Vagina (tissue), 2 donors: Measurements from ENCODE around the gene LRFN5. TPM values are rescaled to one million over a fixed set of nuclear protein-coding genes. Genes with fewer than 3 reads are reported as not detected.

ENCODE experiments used
- DNase-seq, 2 donors: peaks; one replicate each; pipeline ENCODE4 v3.0.0-alpha.2; 2017; ENCODE audit errors: extremely low spot score in 2 of 2
- H3K27ac ChIP-seq: fragments of 200-600 bp; sonication (generic); one replicate; pipeline ENCODE4 v1.5.1; 2019
- H3K27me3 ChIP-seq: fragments of 200-600 bp; sonication (generic); one replicate; pipeline ENCODE4 v1.5.1; 2019
- H3K36me3 ChIP-seq, 2 donors: fragments of 200-600 bp; sonication (generic); one replicate each; pipeline ENCODE4 v1.5.1; 2017 to 2019
- H3K4me1 ChIP-seq: fragments of 200-600 bp; sonication (generic); one replicate; pipeline ENCODE4 v1.5.1; 2019
- H3K4me3 ChIP-seq, 2 donors: fragments of 200-600 bp; sonication (generic); 1 replicate in 1 of 2; 2 replicates in 1 of 2; pipeline ENCODE4 v1.5.1; 2016 to 2019
- H3K9me3 ChIP-seq: fragments of 200-600 bp; sonication (generic); one replicate; pipeline ENCODE4 v1.5.1; 2019
- CTCF ChIP-seq, 3 experiments: fragments of 450-650 bp in 2 of 3; fragments of 200-600 bp in 1 of 3; sonication (generic) in 1 of 3; IDR thresholded peaks; one replicate each; pipeline ENCODE4 v1.5.1; 2017 to 2019; ENCODE audit warnings: antibody characterized with exemption in 3 of 3, mild to moderate bottlenecking in 2 of 3, moderate library complexity in 2 of 3
- POLR2A ChIP-seq, 2 donors: fragments of 450-650 bp; IDR thresholded peaks; one replicate each; pipeline ENCODE4 v1.6.1; 2017; ENCODE audit warnings: antibody characterized with exemption in 2 of 2, mild to moderate bottlenecking in 2 of 2, moderate library complexity in 2 of 2
- POLR2AphosphoS5 ChIP-seq, 2 donors: sonication (generic); formaldehyde crosslinking; IDR thresholded peaks; one replicate each; pipeline ENCODE4 v1.9.0; 2017; ENCODE audit warnings: antibody characterized with exemption in 2 of 2, mild to moderate bottlenecking in 2 of 2, low read depth in 1 of 2; ENCODE audit not compliant: insufficient read depth in 1 of 2
- intact Hi-C: fragments of 100-400 bp; cut with DNase I; formaldehyde crosslinking; loops from one replicate; pipeline ENCODE4 v1.15.1; 2023
- total RNA-seq: library from RNA; depleted of rRNA; stranded (reverse); fragments of >200 nt; gene quantifications from one replicate; pipeline ENCODE4 v1.2.3, GENCODE V29; 2016

Gene LRFN5
- total RNA-seq, 1 donor from 2014 or later, result 197 TPM

- no peak for TF ChIP-seq CTCF (IDR thresholded peaks at IDR 0.05)
- no peak for TF ChIP-seq POLR2AphosphoS5 (IDR thresholded peaks at IDR 0.05; ENCODE audit: insufficient read depth in 1 of 2, low read depth in 1 of 2)
- no peak for TF ChIP-seq POLR2A (IDR thresholded peaks at IDR 0.05)
- intact Hi-C loops, result no loop called here
- H3K27me3 ChIP-seq, result no peaks in the 10 kb centered on the region
- H3K4me1 ChIP-seq, result no peaks in the 10 kb centered on the region
- H3K4me3 ChIP-seq, result no peak overlapping the region
- no peak for DNase-seq
- H3K36me3 ChIP-seq, result no peaks in the 10 kb centered on the region
- H3K27ac ChIP-seq, result no peak overlapping the region
- H3K9me3 ChIP-seq, result no peaks in the 10 kb centered on the region
Observed at GRCh38 chr14:41623736-41624135, 17.1 kb downstream of the LRFN5 start.

- no peak for DNase-seq
- H3K27me3 ChIP-seq, result no peaks in the 10 kb centered on the region
- H3K27ac ChIP-seq, result no peak overlapping the region
- no peaks in the 10 kb centered on the region for H3K9me3 ChIP-seq
- TF ChIP-seq POLR2AphosphoS5 (IDR thresholded peaks at IDR 0.05; ENCODE audit: insufficient read depth in 1 of 2, low read depth in 1 of 2), result no peak
- no peak for TF ChIP-seq POLR2A (IDR thresholded peaks at IDR 0.05)
- no peak for TF ChIP-seq CTCF (IDR thresholded peaks at IDR 0.05)
- H3K4me3 ChIP-seq, result no peak overlapping the region
- H3K36me3 ChIP-seq, result no peaks in the 10 kb centered on the region
- no peaks in the 10 kb centered on the region for H3K4me1 ChIP-seq
- intact Hi-C loops, result no loop called here
Observed at GRCh38 chr14:41629876-41630275, 23.2 kb downstream of the LRFN5 start.

- intact Hi-C loops, result no loop called here
- Histone ChIP-seq H3K36me3 (no peaks in the 10 kb centered on the region), H3K27ac (no peak overlapping the region), H3K4me3 (no peak overlapping the region), H3K27me3 (no peaks in the 10 kb centered on the region), H3K4me1 (no peaks in the 10 kb centered on the region), H3K9me3 (no peaks in the 10 kb centered on the region)
- no peak for DNase-seq
- TF ChIP-seq POLR2A (IDR thresholded peaks at IDR 0.05), result no peak
- no peak for TF ChIP-seq POLR2AphosphoS5 (IDR thresholded peaks at IDR 0.05; ENCODE audit: insufficient read depth in 1 of 2, low read depth in 1 of 2)
- no peak for TF ChIP-seq CTCF (IDR thresholded peaks at IDR 0.05)
Observed at GRCh38 chr14:41634286-41634685, 27.6 kb downstream of the LRFN5 start.

- Histone ChIP-seq H3K36me3 (no peaks in the 10 kb centered on the region), H3K27me3 (no peaks in the 10 kb centered on the region), H3K9me3 (no peaks in the 10 kb centered on the region), H3K27ac (no peak overlapping the region), H3K4me1 (no peaks in the 10 kb centered on the region), H3K4me3 (no peak overlapping the region)
- TF ChIP-seq POLR2AphosphoS5 (IDR thresholded peaks at IDR 0.05; ENCODE audit: insufficient read depth in 1 of 2, low read depth in 1 of 2) (no peak), CTCF (IDR thresholded peaks at IDR 0.05) (no peak), POLR2A (IDR thresholded peaks at IDR 0.05) (no peak)
- intact Hi-C loops, result no loop called here
- DNase-seq, result no peak
Observed at GRCh38 chr14:41636492-41637392, 30.1 kb downstream of the LRFN5 start.

GRCh38 chr14:41641690-41642089 is 35.0 kb downstream of the LRFN5 start:
- Histone ChIP-seq H3K4me1 (no peaks in the 10 kb centered on the region), H3K36me3 (no peaks in the 10 kb centered on the region), H3K27ac (no peak overlapping the region), H3K27me3 (no peaks in the 10 kb centered on the region), H3K4me3 (no peak overlapping the region), H3K9me3 (no peaks in the 10 kb centered on the region)
- no peak for TF ChIP-seq CTCF (IDR thresholded peaks at IDR 0.05)
- TF ChIP-seq POLR2A (IDR thresholded peaks at IDR 0.05), result no peak
- TF ChIP-seq POLR2AphosphoS5 (IDR thresholded peaks at IDR 0.05; ENCODE audit: insufficient read depth in 1 of 2, low read depth in 1 of 2), result no peak
- intact Hi-C loops, result no loop called here
- DNase-seq, result no peak
